Dedifferentiated amniotic fluid mesenchymal stem cell (primary cell): ENCODE data around the gene RAD51.

ENCODE experiments used
- DNase-seq: peaks from one replicate; pipeline ENCODE4 v3.0.0-alpha.2; 2016; ENCODE audit errors: extremely low spot score

The RAD51 gene

DNA sequence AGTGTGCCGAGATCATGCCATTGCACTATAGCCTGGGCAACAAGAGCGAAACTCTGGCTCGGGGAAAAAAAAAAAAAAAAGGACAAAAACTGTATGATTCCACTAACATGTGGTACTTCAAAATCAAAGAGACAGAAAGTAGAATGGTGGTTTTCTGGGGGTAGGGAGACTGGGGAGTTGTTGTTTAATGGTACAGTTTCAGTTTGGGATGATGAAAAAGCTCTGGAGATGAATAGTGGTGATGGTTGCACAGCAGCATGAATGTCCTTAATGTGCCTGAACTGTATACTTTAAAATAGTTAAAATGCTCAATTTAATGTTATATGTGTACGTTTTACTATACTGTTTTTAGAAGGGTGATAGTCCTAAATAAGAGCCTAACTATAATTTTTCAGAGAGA is 27.4 kb downstream of the RAD51 start:
- no peak for DNase-seq

DNA sequence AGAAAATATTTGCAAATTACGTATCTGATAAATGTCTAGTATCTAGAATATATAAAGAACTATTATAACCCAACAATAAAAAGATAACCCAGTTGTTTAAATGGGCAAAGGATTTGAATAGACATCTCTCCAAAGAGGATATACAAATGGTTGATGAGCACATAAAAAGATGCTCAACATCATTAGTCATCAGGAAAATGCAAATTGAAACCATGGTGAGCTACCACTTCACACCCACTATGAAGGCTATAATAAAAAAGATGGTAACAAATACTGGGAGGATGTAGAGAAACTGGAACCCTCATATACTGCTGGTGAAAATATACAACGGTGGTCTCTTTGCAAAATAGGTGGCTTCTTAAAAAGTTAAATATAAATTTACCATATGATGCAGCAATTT is 28.0 kb downstream of the RAD51 start:
- DNase-seq = no peak

DNA sequence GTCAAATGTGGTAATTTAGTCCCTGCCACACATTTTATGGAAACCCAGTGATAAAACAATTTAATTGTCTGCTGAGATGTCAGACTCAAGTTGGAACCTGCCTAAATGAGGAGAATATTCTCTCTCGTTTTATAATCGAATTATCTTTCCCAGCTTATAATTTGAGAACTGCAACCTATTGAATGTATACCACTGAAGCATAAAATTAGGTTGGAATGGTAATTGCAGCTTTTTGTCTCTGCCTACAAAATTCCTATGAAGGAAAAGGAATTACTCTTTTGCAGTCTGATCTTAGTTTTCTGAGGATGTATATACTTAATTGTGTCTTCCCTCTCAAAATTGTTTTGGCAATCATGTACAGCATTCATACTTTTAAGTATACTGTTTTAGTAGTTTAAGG is 28.9 kb downstream of the RAD51 start:
- no peak for DNase-seq

DNA sequence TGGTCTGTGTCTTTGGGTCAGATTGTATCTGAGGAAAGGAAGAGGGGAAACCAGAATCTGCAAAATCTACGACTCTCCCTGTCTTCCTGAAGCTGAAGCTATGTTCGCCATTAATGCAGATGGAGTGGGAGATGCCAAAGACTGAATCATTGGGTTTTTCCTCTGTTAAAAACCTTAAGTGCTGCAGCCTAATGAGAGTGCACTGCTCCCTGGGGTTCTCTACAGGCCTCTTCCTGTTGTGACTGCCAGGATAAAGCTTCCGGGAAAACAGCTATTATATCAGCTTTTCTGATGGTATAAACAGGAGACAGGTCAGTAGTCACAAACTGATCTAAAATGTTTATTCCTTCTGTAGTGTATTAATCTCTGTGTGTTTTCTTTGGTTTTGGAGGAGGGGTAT is 36.1 kb downstream of the RAD51 start:
- no peak for DNase-seq

DNA sequence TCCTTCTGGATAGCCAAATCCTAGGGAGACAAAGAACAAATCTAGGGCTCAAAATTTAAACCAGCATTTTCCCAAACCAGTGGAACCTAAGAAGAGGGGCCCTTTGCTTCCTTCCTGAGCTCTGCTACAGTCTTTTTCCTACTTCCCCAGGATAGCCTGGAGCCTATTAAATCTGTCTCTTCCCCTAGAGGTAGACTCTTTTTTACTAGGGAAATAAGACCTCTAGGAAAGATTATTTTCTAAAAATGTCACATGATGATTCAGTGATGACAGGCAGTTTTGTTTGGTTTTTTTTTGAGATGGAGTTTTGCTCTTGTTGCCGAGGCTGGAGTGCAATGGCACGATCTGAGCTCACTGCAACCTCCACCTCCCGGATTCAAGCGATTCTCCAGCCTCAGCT is 41.6 kb downstream of the RAD51 start:
- no peak for DNase-seq

DNA sequence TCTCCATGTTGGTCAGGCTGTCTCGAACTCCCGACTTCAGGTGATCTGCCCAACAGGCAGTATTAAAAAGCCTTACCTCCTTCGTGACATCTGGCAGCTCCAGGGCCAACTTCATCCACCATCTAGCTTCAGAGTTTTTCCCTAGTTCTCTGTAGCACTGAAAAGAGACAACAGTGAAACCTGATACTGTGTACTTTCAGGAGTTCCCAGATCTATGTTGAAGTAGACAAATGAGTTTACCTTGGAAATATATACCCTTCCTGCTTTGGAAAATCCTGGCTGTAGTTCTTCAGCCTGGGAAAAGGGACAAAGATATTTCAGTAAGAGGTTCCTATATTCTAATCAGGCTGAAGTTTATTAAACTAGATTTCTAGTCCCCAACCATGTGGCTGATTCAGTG is 42.1 kb downstream of the RAD51 start:
- DNase-seq = no peak

DNA sequence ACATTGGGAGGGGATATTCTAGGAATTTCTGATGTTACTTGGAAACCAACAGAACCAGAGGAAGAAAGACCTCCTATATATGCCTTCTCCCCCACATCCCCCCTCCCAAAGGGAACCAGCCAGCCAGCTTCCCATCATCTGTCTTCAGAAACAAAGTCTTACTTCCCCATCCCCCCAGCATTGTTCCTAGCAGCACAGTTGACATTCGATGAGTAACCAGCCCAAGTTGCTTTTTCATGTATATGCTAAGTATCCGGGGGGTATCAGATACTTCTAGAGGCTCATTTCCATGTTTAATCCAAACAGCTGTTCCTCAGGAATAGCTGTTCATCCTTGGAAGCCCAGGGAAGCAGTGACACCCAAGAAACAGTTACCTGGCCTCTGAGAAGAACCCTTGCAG is 44.1 kb downstream of the RAD51 start:
- no peak for DNase-seq

DNA sequence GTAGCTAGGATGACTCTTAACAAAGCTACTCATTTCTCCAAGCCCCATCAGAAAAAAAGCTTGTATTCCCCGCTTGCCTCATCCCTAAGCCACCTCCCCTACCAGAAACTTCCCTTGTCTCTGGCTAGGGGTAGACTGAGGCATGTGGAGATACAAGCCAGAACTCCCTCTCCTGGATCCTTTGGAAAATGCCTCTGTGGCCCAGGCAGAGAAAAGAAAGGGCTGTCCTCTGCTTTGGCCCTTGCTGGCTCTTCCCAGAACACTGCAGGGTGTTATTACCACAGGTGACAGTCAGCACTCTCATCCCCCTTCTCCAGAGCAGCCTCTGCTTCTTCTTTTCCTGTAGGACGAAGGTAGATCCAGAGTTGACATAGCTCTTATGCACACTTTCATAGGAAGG is 44.9 kb downstream of the RAD51 start:
- no peak for DNase-seq

DNA sequence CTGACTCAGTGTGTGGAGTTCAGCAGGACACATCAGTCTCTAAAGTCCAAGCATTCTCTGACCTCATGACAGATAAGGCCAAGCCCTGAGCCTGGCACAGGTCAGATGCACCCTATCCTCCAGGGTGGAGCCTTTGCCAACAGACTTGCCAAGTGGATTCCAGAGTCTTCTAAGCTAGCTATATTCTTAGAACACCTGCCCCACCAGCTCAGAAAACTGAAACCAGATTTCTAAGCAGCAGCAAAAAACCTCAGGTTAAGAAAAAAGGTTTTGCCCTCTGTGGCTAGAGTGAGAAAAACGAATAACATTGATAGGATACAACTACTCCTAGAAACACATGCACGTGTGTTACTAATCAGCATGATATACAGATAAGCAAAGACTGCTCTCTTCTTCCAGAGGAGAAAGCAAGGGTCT is 48.5 kb downstream of the RAD51 start:
- no peak for DNase-seq

DNA sequence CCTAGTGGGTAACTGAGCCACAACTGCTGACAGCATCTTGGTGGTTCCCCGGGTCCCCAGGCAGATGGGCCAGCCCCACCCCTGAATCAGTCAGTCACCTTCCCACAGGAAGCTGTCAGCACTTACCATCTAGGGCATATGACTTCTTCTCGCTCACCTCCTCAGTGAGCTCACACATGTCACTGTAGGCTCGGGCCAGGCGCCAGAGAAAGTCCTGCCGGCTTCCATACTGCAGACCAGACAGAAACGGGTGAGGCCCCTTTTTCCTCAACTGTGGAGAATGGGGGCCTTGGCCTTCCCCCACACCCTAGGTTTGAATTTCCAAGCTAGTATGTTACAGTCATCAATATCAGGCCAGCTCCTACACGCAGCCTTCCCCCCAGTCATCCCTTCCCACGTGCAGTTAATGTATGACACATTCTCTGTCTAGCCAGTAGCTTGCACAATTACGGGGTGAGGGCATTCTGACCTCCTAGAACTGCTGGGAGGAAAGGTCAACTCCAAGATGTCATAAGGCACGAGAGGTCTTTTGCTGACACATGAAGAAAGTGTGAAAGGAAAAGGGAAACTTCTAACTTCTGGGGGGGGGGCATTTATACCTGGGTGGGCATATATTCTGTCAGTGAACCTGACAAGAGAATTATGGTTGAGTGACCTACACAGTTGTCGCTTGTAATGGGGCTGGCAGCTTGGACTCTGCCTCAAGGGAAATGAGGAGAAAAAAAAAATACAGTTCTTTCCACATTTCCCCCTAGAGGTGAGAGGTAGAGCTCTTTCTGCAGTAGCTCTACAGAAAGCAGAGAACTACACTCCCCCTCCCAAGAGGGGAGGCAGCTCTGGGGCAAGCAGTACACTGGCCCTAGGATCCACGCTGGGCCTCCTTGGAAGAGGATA is 49.2 kb downstream of the RAD51 start:
- DNase-seq = no peak

DNA sequence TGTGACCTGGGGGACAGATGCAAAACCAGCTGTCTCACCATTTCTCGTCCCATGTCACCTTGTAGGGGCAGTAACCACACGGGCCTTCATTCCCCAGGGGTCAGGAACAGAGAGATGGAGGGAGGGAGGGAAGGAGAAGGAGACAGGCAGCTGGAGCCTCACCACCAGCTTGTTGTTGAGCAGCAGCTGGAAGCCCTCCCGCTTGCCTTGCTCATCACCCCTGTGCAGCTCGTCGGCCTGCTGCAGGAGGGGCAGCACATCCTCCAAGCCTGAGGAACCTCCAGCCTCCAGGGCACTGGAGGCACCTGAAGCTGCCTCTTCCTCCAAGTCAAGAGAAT is 49.8 kb downstream of the RAD51 start:
- no peak for DNase-seq

DNA sequence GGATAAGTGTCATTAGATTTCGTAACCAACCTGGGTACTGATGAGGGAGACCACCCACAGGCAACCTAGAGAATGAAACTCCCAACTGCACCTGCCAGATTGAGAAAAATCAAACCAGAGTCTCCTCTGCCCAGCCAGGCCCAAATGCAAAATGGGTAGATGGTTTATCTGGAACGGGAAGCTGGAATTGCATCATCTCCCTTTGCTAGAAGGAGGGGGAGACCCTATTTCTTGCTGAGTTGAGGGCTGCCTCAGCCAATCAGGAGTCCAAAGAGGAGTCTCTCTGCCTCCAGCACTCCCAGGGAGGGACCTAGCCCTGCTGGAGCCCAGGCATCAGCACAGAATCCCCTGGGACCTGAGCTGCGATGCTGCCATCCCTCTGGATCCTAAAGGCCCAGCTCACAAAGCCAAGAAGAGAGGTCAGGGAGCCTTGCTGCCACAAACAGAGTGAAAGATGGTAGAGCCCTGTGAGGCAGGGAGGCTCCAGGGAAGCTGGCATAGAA is 52.0 kb downstream of the RAD51 start:
- DNase-seq = no peak

DNA sequence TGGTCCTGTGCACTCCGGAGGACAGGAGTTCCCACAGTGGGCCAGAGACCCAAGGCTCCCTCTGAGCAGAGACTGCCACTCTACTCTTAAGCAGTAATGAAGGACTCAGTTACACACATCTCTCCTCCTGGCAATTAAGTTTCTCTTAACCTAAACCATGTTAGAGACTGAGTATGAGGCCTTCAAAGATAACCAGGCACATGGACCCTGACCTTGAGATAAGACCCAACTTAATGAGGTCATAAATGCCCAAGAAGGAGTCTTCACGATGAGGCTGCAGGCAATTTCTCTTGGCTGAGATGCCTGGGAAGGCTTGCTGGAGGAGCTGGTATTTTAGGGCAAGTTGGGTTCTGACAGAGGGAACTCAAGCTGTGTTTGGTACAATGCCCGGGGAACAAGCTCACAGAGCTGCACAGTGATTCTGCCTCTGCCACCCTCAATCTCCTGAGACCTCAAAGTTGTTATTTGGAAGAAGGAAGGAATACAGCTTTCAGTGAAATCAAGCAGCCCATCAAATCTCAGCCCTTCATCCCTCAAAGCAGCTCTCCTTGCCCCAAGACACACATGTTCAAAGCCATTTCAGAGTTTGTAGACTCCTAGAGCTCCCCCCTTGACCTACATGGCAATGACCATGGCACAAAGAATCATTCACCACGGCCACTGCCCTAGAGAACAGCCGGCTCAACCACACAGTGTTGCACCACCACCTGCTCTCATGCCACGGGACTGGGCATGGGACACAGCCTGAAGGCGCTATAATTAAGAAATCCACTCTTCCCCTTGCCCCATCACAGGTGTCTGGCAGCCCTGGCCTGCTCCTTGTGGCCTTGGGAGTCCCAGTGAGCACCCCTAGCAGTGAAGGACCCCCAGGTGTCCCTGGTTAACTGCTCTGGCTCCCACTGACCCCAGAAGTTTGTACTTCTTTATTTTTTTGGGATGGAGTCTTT is 53.0 kb downstream of the RAD51 start:
- no peak for DNase-seq

DNA sequence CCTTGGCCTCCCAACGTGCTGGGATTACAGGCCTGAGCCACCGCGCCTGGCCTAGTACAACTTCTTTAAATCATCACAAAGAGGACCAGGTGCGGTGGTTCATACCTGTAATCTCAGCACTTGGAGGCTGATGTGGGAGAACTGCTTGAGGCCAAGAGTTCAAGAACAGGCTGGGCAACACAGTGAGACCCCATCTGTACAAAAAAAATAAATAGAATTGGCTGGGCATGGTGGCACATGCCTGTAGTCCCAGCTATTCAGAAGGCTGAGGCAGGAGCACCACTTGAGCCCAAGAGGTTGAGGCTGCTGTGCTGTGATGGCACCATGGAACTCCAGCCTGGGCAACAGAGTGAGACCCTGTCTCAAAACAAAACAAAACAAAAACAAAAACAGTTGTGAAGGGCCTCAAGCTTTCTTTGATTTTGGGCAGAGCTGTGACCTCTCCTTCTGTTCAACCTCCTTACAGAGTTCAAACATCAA is 54.2 kb downstream of the RAD51 start:
- DNase-seq = no peak

DNA sequence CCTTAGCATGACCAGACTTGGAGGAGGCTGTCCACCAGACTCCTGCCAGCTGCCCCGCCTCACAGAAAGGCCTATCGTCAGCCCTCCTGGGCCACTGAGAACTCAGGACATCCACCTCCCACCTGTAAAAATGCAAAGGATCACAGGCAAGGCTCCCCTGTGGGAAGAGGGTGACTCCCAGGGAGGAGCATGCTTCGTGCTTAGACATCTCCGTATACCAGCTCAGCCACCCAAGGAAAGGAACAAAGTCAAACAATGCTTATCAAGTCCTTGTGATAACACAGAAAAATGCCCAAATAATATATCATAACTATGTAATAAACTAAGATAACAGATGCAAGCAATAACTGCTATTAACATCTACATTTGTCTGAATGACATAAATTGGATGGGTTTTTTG is 55.9 kb downstream of the RAD51 start:
- no peak for DNase-seq

DNA sequence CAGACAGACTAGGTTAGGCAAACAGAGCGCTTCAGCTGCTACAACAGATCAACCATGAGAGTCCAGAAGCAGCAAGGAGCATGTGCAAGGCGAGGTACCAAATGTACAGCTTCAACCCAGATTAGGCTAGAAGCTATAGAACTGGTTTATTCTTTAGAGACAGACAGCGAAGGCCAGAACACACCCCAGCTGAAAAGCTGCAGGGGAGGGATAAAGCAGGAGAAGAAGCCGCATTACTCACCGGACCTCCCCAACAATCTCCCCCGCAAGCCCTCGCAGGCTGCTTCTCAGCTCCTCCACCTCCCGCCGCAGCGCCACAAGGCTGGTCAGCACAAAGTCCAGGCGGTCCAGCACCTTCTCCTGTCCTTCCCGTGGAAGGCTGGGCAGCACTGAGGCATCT is 56.8 kb downstream of the RAD51 start:
- DNase-seq = no peak

DNA sequence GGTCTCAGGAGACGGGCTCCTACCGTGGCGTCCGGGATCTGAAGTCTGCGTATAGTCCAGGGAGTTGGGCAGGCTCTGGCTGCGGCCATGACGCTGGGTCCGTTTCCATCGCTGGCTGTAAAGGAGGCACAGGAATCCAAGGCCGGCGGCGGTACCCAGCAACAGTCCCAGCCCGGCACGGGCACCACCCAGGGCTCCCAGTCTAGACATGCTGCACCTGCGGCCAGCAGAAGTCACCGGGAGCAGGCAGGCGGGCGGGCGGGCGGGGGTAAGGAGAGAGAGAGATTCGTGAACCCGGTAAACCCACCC is 59.6 kb downstream of the RAD51 start:
- DNase-seq = no peak

DNA sequence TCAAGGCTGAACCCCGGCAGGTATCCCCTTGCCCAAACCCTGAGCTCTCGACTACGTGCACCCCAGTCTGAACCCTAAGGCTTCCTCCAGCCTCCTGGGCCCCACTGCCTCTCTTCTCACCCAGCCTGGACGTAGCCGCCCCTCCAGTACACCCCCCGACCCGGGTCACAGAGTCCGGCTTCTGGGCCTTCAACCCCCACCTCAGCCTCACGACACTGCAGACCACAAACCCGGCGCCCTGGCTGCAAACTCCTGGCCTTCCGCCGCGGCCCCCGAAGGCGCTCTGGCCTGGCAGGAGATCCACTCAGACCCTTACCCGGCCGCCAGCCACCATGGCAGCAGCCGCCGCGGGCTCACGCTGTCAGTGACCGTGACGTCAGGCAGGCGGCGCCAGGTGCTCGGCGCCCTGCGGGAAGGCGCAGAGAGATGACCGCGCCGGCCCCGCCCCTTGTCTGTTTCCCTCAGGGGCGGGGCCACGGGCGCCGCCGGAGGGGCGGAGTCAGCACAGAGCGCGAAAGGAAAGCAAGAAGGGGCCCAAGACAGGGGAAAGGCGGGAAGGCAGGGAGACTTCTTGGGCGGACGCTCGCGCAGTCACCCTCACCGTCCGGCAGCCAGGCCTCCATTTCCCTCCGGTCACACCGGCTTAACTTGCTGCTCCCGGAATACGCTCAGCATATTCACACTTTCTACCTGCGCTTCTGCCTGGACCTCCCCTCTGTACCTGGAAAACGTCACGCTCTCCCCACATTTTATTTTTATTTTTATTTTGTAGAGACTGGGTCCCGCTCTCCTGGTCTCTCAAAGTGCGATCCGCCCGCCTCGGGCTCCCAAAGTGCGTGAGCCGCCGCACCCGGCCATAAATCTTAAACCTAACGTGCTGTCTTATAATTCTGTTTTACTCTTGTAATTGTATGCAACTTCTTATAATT is 60.2 kb downstream of the RAD51 start, which contains the start of gene RMDN3:
Gene RMDN3, minus strand, starts transcription at position 372 of the 929 bp plus-strand sequence. CDS start 471 bp downstream, outside the sequence.
- DNase-seq = peak; percentile 88

DNA sequence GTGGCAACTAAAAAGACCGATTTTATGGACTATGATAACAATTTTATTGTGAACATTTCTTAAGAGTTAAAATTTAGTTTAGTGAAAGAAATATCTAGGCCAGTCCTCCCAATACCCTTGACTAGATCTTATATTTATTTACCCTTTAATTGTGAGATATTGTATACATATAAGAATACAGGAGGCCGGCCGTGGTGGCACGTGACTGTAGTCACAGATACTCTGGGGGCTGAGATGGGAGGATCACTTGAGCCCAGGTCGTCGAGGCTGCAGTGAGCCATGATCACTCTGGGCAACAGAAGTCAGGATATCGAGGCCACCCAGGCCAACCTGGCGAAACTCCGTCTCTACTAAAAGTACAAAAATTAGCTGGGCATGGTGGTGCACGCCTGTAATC is 60.8 kb downstream of the RAD51 start:
- no peak for DNase-seq

DNA sequence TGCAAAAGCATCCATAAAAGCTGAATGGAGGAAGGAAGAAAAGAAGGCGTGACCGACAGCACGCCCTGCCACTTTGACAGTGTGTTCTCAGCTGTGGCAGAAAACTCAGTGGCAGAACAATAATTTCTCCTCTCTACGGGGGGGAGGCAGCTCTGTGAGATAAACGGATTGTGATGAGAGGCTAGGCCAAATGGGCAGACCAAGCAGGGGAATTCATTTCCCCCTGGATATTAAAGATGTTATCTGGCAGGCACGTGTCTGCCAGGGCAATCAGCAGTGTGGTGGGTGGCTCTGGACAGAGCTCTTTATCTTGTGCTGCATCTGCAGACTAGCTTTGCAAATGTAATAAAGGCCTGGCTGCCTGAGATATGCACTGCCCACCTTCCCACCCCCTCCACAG is 62.0 kb downstream of the RAD51 start:
- no peak for DNase-seq

DNA sequence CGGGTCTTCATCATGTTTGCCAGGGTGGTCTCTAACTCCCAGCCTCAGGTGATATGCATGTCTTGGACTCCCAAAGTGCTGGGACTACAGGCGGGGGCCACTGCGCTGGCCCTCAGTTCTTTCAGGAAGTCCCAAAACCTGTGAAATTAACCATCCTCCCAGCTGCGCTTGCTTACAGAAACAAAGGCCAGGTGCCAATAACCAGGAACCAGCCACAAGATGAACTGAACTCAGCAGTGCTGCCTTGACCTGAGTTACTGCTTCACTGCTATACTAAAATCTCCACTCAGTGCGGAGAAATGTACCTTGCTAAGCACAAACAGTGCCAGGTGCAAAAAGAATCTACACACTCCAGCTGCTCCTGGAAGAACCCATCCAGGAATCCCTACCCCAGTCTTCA is 65.0 kb downstream of the RAD51 start:
- DNase-seq = no peak
